Progenitor cell of endocrine pancreas (in vitro differentiated cells): ENCODE results near the gene DDN. TPM values are rescaled to one million over a fixed set of nuclear protein-coding genes. Genes with fewer than 3 reads are reported as not detected.

Experiments
- DNase-seq: peaks from one replicate; pipeline ENCODE4 v3.0.0; 2021; ENCODE audit warnings: low spot score; ENCODE audit not compliant: unreplicated experiment
- H3K27ac Mint-ChIP-seq: 2 replicates; pipeline ENCODE4 v1.8.0; 2021; ENCODE audit warnings: mild to moderate bottlenecking, moderate library complexity, mixed read lengths
- H3K27me3 Mint-ChIP-seq: 2 replicates; pipeline ENCODE4 v1.8.0; 2021; ENCODE audit warnings: mixed read lengths
- H3K36me3 Mint-ChIP-seq: 2 replicates; pipeline ENCODE4 v1.8.0; 2022; ENCODE audit warnings: mixed read lengths; ENCODE audit not compliant: insufficient read depth
- H3K4me1 Mint-ChIP-seq: 2 replicates; pipeline ENCODE4 v1.8.0; 2021; ENCODE audit warnings: low read depth, mixed read lengths
- H3K4me3 Mint-ChIP-seq: 2 replicates; pipeline ENCODE4 v1.8.0; 2021; ENCODE audit warnings: low read depth, mild to moderate bottlenecking, moderate library complexity, mixed read lengths
- H3K9me3 Mint-ChIP-seq: 2 replicates; pipeline ENCODE4 v1.8.0; 2021; ENCODE audit warnings: low read depth, mixed read lengths
- total RNA-seq: library from RNA; stranded (reverse); gene quantifications from 2 replicates; pipeline ENCODE4 v1.2.1, GENCODE V29; 2021
- TF ChIP-seq, protein P1 (sequence below): fragments of 200-600 bp; sonication (generic); IDR thresholded peaks from one replicate; pipeline ENCODE4 v1.5.0; 2021; ENCODE audit warnings: antibody characterized with exemption, mild to moderate bottlenecking; ENCODE audit not compliant: unreplicated experiment

The DDN gene
- total RNA-seq, 1 donor from 2014 or later, result 0.57 TPM

GRCh38 chr12:48969833-48970701, 29.1 kb downstream of the DDN start:
- DNase-seq, result no peak

GRCh38 chr12:48969160-48969771, 29.9 kb downstream of the DDN start:
- TF ChIP-seq, protein P1, sequence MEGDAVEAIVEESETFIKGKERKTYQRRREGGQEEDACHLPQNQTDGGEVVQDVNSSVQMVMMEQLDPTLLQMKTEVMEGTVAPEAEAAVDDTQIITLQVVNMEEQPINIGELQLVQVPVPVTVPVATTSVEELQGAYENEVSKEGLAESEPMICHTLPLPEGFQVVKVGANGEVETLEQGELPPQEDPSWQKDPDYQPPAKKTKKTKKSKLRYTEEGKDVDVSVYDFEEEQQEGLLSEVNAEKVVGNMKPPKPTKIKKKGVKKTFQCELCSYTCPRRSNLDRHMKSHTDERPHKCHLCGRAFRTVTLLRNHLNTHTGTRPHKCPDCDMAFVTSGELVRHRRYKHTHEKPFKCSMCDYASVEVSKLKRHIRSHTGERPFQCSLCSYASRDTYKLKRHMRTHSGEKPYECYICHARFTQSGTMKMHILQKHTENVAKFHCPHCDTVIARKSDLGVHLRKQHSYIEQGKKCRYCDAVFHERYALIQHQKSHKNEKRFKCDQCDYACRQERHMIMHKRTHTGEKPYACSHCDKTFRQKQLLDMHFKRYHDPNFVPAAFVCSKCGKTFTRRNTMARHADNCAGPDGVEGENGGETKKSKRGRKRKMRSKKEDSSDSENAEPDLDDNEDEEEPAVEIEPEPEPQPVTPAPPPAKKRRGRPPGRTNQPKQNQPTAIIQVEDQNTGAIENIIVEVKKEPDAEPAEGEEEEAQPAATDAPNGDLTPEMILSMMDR, result no peak
- DNase-seq, result no peak
- H3K4me1 Mint-ChIP-seq, result peaks cover 14% of the 10 kb centered on the region
- H3K4me3 Mint-ChIP-seq, result no peak overlapping the region
- H3K27ac Mint-ChIP-seq, result peak overlapping the region; percentile 62
- H3K27me3 Mint-ChIP-seq, result peaks cover 86% of the 10 kb centered on the region
- no peaks in the 10 kb centered on the region for H3K36me3 Mint-ChIP-seq
- no peaks in the 10 kb centered on the region for H3K9me3 Mint-ChIP-seq

More at GRCh38 chr12:48969833-48970701, 29.1 kb downstream of the DDN start:
- H3K9me3 Mint-ChIP-seq, result no peaks in the 10 kb centered on the region
- peaks cover 14% of the 10 kb centered on the region for H3K4me1 Mint-ChIP-seq
- no peak overlapping the region for H3K27ac Mint-ChIP-seq
- H3K36me3 Mint-ChIP-seq, result no peaks in the 10 kb centered on the region
- peaks cover 88% of the 10 kb centered on the region for H3K27me3 Mint-ChIP-seq
- no peak overlapping the region for H3K4me3 Mint-ChIP-seq
- TF ChIP-seq, protein P1, result peak; percentile 17

GRCh38 chr12:48968467-48968866, 30.7 kb downstream of the DDN start:
- Mint-ChIP-seq H3K4me1 (peaks cover 14% of the 10 kb centered on the region), H3K27ac (no peak overlapping the region), H3K9me3 (no peaks in the 10 kb centered on the region), H3K27me3 (peaks cover 78% of the 10 kb centered on the region), H3K4me3 (no peak overlapping the region), H3K36me3 (no peaks in the 10 kb centered on the region)
- no peak for DNase-seq
- TF ChIP-seq, protein P1, result no peak

- Mint-ChIP-seq H3K36me3 (no peaks in the 10 kb centered on the region), H3K4me1 (peaks cover 14% of the 10 kb centered on the region), H3K27me3 (peaks cover 73% of the 10 kb centered on the region), H3K4me3 (no peak overlapping the region), H3K27ac (no peak overlapping the region), H3K9me3 (no peaks in the 10 kb centered on the region)
- TF ChIP-seq, protein P1, result no peak
- no peak for DNase-seq
Measured at GRCh38 chr12:48967991-48968390, 31.2 kb downstream of the DDN start.

- Mint-ChIP-seq H3K27ac (no peak overlapping the region), H3K27me3 (peaks cover 56% of the 10 kb centered on the region), H3K36me3 (no peaks in the 10 kb centered on the region), H3K4me3 (no peak overlapping the region), H3K9me3 (no peaks in the 10 kb centered on the region), H3K4me1 (peaks cover 12% of the 10 kb centered on the region)
- TF ChIP-seq, protein P1, result no peak
- DNase-seq, result no peak
Measured at GRCh38 chr12:48966177-48966895, 32.8 kb downstream of the DDN start.
